ENCODE results near the gene GTF2A2.
"Not testable (repeated sequence)": the region's sequence is repeated elsewhere in the genome, so short reads cannot be mapped to it uniquely, and the experiment has no call there.

Gene GTF2A2

GRCh38 chr15:59674361-59674877 is 17.1 kb upstream of the GTF2A2 start:
- DNase-seq = no peak

GRCh38 chr15:59668556-59668955 is 11.2 kb upstream of the GTF2A2 start:
- no peak for DNase-seq

GRCh38 chr15:59662260-59662659 is 4.9 kb upstream of the GTF2A2 start:
- DNase-seq = no peak

GRCh38 chr15:59659366-59659765 is 2.1 kb upstream of the GTF2A2 start:
- no peak for DNase-seq

GRCh38 chr15:59657635-59658125 is 365 bp upstream of the GTF2A2 start:
- peak in 3 of 56 donors; percentile 24 to 43 (median 38) for DNase-seq

- DNase-seq = no peak
These were observed 3.3 kb downstream of the GTF2A2 start for GRCh38 chr15:59654046-59654445.

- no peak for DNase-seq
These were observed 7.7 kb downstream of the GTF2A2 start for GRCh38 chr15:59649603-59650002.

GRCh38 chr15:59647085-59647484 is 10.2 kb downstream of the GTF2A2 start:
- DNase-seq = no peak

- no peak for DNase-seq
These were observed 11.0 kb downstream of the GTF2A2 start for GRCh38 chr15:59646277-59646676.

- not testable (repeated sequence) for DNase-seq
These were observed 11.5 kb downstream of the GTF2A2 start for GRCh38 chr15:59645812-59646211.

- DNase-seq = no peak
These were observed 12.6 kb downstream of the GTF2A2 start for GRCh38 chr15:59644756-59645155.

- no peak for DNase-seq
These were observed 15.0 kb downstream of the GTF2A2 start for GRCh38 chr15:59642351-59642750.

GRCh38 chr15:59637507-59637906 is 19.8 kb downstream of the GTF2A2 start:
- DNase-seq = not testable (repeated sequence)

- DNase-seq = no peak
These were observed 21.1 kb downstream of the GTF2A2 start for GRCh38 chr15:59636184-59636583.

- no peak for DNase-seq
These were observed 24.6 kb downstream of the GTF2A2 start for GRCh38 chr15:59632714-59633113.

GRCh38 chr15:59622289-59622688 is 35.0 kb downstream of the GTF2A2 start:
- DNase-seq = peak in 2 of 56 donors; percentile 0 to 3

GRCh38 chr15:59618406-59618805 is 38.9 kb downstream of the GTF2A2 start:
- DNase-seq = no peak

GRCh38 chr15:59616379-59616778 is 40.9 kb downstream of the GTF2A2 start:
- no peak for DNase-seq

GRCh38 chr15:59615661-59616060 is 41.7 kb downstream of the GTF2A2 start:
- DNase-seq = no peak

- DNase-seq = no peak
These were observed 43.2 kb downstream of the GTF2A2 start for GRCh38 chr15:59614153-59614552.

- DNase-seq = no peak
These were observed 45.7 kb downstream of the GTF2A2 start, which contains the start of gene GCNT3 for GRCh38 chr15:59611276-59612260. Gene GCNT3, plus strand, starts transcription at chr15:59611783. Its CDS starts 6,456 bp downstream, at chr15:59618239.
